HG03097 (cell line): ENCODE data around the gene BAIAP3.
"Not testable (repeated sequence)": the region's sequence is repeated elsewhere in the genome, so short reads cannot be mapped to it uniquely, and the experiment has no call there.

ENCODE experiments used
- ATAC-seq: cut with Tn5 transposase; IDR thresholded peaks from one replicate; pipeline ENCODE4 v1.9.1; 2021; ENCODE audit not compliant: unreplicated experiment, low FRiP score

BAIAP3 gene

GRCh38 chr16:1315081-1316032 lies 18.1 kb upstream of the BAIAP3 start:
- no peak for ATAC-seq

GRCh38 chr16:1316033-1316405 lies 17.4 kb upstream of the BAIAP3 start:
- no peak for ATAC-seq

DNA sequence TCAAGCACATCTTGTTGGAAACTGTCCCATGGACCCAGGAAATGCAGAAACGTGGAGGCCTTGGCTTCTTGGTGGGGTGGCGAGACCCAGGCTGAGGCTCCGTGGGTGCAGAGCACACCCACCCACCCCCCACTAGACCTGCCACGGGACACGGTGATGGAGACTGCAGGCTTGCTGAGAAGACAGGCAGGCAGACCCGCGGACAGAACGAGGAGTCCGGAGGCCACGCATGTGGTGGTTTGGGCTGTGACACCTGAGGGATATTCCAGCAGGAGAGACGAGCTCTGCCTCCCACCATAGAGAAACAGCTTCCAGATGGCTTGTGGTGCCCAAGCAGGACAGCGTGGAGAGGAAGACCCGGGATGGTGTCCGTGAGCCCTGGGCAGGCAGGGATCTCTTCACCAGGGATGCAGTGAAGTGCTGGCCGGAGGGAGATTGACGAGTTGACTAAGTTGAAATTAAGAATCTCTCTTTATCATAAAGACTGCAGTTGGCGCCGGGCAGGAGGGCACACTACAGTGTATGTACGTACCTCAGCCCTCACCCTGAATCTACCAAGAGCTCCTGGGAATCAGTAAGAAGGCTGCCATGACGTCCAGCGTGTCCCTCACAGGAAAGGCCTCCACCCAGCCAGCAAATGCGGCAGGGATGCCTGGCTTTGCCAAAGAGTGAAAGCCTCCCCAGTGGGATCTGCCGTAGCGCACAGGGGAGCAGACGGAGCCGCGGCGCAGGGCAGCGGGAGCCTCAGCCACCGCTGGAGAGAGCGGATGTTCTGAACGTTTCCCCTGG lies 15.8 kb upstream of the BAIAP3 start:
- ATAC-seq = no peak

- ATAC-seq = no peak
Observed at GRCh38 chr16:1318268-1318545, 15.2 kb upstream of the BAIAP3 start.

- ATAC-seq = no peak
Observed at GRCh38 chr16:1319041-1319440, 14.4 kb upstream of the BAIAP3 start.

- no peak for ATAC-seq
Observed at GRCh38 chr16:1320097-1320496, 13.3 kb upstream of the BAIAP3 start.

GRCh38 chr16:1320658-1321240 lies 12.7 kb upstream of the BAIAP3 start:
- ATAC-seq = no peak

- ATAC-seq = no peak
Observed at GRCh38 chr16:1322407-1322806, 11.0 kb upstream of the BAIAP3 start.

- ATAC-seq = no peak
Observed at GRCh38 chr16:1323296-1324239, 9.9 kb upstream of the BAIAP3 start.

- ATAC-seq = no peak
Observed at GRCh38 chr16:1324286-1324826, 9.1 kb upstream of the BAIAP3 start.

- no peak for ATAC-seq
Observed at GRCh38 chr16:1325261-1325660, 8.2 kb upstream of the BAIAP3 start.

DNA sequence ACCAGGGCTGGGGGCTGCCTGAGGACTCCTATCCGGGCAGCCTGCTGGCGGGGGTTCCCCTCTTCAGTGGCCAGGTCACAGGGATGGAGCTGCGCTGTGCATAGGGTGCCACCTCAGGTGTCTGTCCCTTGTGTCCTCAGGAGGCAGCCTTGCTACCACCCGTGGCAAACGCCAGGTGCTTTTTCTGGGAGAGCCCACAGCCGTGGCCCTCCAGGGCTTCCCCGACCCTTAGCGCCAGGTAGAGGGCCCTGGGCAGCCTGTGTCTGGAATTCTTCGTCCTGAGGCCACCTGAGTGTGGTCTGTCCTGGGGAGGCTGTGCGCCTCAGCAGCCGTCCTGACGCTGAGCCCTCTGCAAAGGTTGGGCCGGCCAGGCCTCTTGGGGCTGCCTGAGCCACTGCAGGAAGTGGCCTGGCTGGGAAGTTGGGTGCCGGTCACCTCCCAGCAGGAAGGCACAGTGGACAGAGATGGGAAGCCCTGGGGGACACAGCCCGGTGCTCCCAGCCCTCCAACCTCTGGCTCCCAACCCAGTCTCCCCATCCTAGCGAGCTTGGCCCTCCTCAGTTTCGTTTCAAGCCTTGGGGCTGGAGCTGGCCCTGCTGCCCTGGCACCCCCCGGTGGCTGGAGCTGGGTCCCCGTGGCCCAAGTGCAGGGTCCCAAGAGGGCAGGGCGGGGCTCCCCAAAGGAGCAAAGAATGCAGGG lies 7.6 kb upstream of the BAIAP3 start:
- no peak for ATAC-seq

- no peak for ATAC-seq
Observed at GRCh38 chr16:1326391-1326790, 7.1 kb upstream of the BAIAP3 start.

GRCh38 chr16:1326946-1327618 lies 6.4 kb upstream of the BAIAP3 start:
- ATAC-seq = no peak

GRCh38 chr16:1327619-1327947 lies 5.9 kb upstream of the BAIAP3 start:
- ATAC-seq = no peak

GRCh38 chr16:1328136-1328535 lies 5.3 kb upstream of the BAIAP3 start:
- not testable (repeated sequence) for ATAC-seq

DNA sequence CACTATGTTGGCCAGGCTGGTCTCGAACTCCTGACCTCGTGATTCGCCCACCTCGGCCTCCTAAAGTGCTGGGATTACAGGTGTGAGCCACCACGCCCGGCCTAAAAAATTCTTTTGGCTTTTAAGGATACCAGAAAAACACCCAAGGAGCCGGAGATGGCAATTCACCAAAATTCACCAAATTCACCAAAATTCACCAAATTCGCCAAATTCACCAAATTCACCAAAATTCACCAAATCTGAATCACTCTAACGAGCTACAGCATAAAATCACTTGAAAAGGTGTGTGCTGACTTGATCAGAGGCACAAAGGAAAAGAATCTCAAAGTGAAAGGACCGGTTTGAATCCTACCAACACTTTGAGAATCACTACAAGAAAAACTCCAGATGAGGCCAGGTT lies 4.5 kb upstream of the BAIAP3 start:
- not testable (repeated sequence) for ATAC-seq

GRCh38 chr16:1330260-1330914 lies 3.1 kb upstream of the BAIAP3 start:
- no peak for ATAC-seq
